Spleen (tissue), 11 donors: ENCODE results near the gene ADGRV1. TPM values are rescaled to one million over a fixed set of nuclear protein-coding genes. Genes with fewer than 3 reads are reported as not detected.

Experiments used
- DNase-seq: peaks from one replicate; pipeline ENCODE4 v3.0.0-alpha.2; 2020
- H3K27ac ChIP-seq, 8 donors: fragments of 200-600 bp; sonication (generic) in 7 of 8; 1 replicate in 4 of 8; 2 replicates in 4 of 8; pipeline versions ENCODE4 v1.5.0 to v1.8.0; 2016 to 2021; ENCODE audit warnings: inconsistent platforms in 4 of 8, mild to moderate bottlenecking in 4 of 8, moderate library complexity in 1 of 8
- H3K27me3 ChIP-seq, 7 donors: fragments of 200-600 bp; sonication (generic) in 6 of 7; replicated peaks in 1 of 7; 1 replicate in 4 of 7; 2 replicates in 3 of 7; pipeline versions ENCODE4 v1.5.0 to v1.8.0; 2016 to 2021; ENCODE audit warnings: inconsistent platforms in 3 of 7, mild to moderate bottlenecking in 1 of 7
- H3K36me3 ChIP-seq, 6 donors: fragments of 200-600 bp; sonication (generic) in 5 of 6; 1 replicate in 4 of 6; 2 replicates in 2 of 6; pipeline versions ENCODE4 v1.5.0 to v1.8.0; 2016 to 2021; ENCODE audit warnings: inconsistent platforms in 2 of 6
- H3K4me1 ChIP-seq, 6 donors: fragments of 200-600 bp; sonication (generic) in 5 of 6; 1 replicate in 3 of 6; 2 replicates in 3 of 6; pipeline versions ENCODE4 v1.5.0 to v1.8.0; 2016 to 2021; ENCODE audit warnings: inconsistent platforms in 3 of 6
- H3K4me3 ChIP-seq, 8 donors: fragments of 200-600 bp; sonication (generic) in 7 of 8; 1 replicate in 4 of 8; 2 replicates in 4 of 8; pipeline versions ENCODE4 v1.5.0 to v1.8.0; 2016 to 2021; ENCODE audit warnings: inconsistent platforms in 4 of 8, mild to moderate bottlenecking in 4 of 8, moderate library complexity in 2 of 8
- H3K9me3 ChIP-seq, 8 donors: fragments of 200-600 bp; sonication (generic) in 7 of 8; 1 replicate in 4 of 8; 2 replicates in 4 of 8; pipeline versions ENCODE4 v1.5.0 to v1.8.0; 2016 to 2021; ENCODE audit warnings: inconsistent platforms in 4 of 8
- POLR2A ChIP-seq, 3 donors: fragments of 450-650 bp; IDR thresholded peaks; one replicate each; pipeline ENCODE4 v1.5.1; 2017; ENCODE audit warnings: antibody characterized with exemption in 3 of 3, mild to moderate bottlenecking in 1 of 3
- POLR2AphosphoS5 ChIP-seq, 3 donors: sonication (generic); formaldehyde crosslinking; IDR thresholded peaks; one replicate each; pipeline ENCODE4 v1.5.1; 2017; ENCODE audit warnings: antibody characterized with exemption in 3 of 3
- WGBS, 5 donors: extraction: QIAGEN DNeasy Blood & Tissue Kit in 3 of 5; methylation state at CpG; one replicate each; pipeline versions ENCODE4 v1.1.5 to v1.1.7; 2013 to 2018; 5-methylcytosine and 5-hydroxymethylcytosine counted together
- intact Hi-C: fragments of 100-400 bp; cut with DNase I; formaldehyde crosslinking; loops from one replicate; pipeline ENCODE4 v1.15.0; 2023; ENCODE audit warnings: low total_unique reads
- polyA plus RNA-seq, 3 donors: library from polyadenylated mRNA; stranded (reverse); fragments of 200-250 nt; gene quantifications; one replicate each; pipeline ENCODE4 v1.2.1, GENCODE V29; 2013
- total RNA-seq, 7 donors: library from RNA; depleted of rRNA in 3 of 7; stranded (reverse); fragments of >200 nt in 3 of 7; fragmentation: NEBNext Ultra II Directional in 4 of 7; extraction: Animal tissue kit (Norgen Biotek cat#: 25700) in 4 of 7; gene quantifications; one replicate each; pipeline versions ENCODE4 v1.1.0 to v1.2.1, GENCODE V29; 2016 to 2021
- TF ChIP-seq, protein P1 (sequence below), 11 experiments: fragments of 200-600 bp in 7 of 11; fragments of 450-650 bp in 4 of 11; sonication (generic) in 4 of 11; IDR thresholded peaks in 8 of 11; conservative IDR thresholded peaks in 3 of 11; 1 replicate in 7 of 11; 2 replicates in 4 of 11; pipeline versions ENCODE4 v1.4.0 to v1.8.0; 2016 to 2021; ENCODE audit warnings: antibody characterized with exemption in 11 of 11, inconsistent platforms in 4 of 11, mild to moderate bottlenecking in 1 of 11
- donor health status: healthy with polysubstance abuse.
- donor health status: DM: no; HTN: no; CAD: no; lungs with moderate emphysema.
- donor health status: DM: no; HTN: no; CAD: no.
- donor health status: Bipolar disorder and iron deficiency.
- donor health status: healthy.
- donor health status: DM: no; HTN: no; CAD: no.
- donor health status: DM: yes; HTN: yes; CAD: no.

ADGRV1 gene
- total and polyA plus RNA-seq, 10 donors = 0.08 to 0.69 (median 0.28) TPM; not detected in 3

DNA sequence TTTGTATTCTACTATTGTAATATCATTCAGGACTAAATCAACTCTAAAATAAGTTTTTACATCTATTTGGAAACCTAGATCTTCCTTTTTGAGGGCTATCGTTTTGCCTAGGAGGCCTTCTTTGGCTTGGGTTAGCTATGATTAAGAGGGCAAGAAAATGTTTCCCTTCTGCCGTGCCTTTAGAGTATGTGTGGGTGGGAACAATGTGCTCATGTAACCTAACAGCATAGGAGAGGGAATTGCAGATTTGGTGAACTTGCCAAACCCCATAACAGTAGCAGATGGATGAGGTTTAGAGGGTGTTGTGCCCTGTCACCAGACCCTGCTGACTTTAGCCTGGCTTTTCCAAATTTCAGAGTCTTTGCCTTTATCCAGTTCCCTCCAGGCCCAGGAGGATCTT lies 339.0 kb downstream of the ADGRV1 start:
- Histone ChIP-seq H3K4me3 (no peak overlapping the region), H3K36me3 (no peaks in the 10 kb centered on the region)

DNA sequence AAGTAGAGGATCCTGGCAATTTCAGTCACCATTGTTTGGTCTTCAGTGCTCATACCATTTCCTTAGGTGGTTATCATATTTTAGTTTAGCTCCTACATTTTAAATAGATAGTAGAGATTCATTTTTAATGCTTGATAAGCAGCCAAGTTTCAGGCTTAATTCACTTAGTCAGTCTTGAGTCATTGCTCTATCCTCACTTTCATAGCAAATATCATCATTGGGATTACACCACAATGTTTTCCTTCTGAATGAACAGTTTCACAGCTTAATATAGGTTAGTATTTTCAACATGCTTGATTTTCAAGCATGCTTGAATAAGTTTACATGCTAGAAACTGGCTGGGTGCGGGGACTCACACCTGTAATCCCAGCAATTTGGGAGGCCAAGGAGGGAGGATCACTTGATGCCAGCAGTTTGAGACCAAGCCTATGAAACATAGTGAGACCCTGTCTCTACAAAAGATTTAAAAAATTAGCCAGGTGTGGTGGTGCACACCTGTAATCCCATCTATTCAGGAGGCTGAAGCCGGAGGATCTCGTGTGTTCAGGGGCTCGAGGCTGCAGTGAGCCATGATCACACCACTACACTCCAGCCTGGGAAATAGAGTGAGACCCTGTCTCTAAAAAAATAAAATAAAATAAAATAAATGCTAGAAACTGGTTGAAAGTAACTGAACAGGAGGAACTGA lies 339.9 kb downstream of the ADGRV1 start:
- H3K4me3 ChIP-seq = no peak overlapping the region
- H3K36me3 ChIP-seq = no peaks in the 10 kb centered on the region
- H3K4me1 ChIP-seq = no peaks in the 10 kb centered on the region
- 90 to 95% (median 93%) methylated on average over 4 of the region's 4 CpGs for WGBS, 5 donors
- DNase-seq = no peak
- no peaks in the 10 kb centered on the region for H3K27me3 ChIP-seq
- no peak for TF ChIP-seq POLR2A (IDR thresholded peaks at IDR 0.05)
- no peak for TF ChIP-seq POLR2AphosphoS5 (IDR thresholded peaks at IDR 0.05)
- TF ChIP-seq, protein P1, sequence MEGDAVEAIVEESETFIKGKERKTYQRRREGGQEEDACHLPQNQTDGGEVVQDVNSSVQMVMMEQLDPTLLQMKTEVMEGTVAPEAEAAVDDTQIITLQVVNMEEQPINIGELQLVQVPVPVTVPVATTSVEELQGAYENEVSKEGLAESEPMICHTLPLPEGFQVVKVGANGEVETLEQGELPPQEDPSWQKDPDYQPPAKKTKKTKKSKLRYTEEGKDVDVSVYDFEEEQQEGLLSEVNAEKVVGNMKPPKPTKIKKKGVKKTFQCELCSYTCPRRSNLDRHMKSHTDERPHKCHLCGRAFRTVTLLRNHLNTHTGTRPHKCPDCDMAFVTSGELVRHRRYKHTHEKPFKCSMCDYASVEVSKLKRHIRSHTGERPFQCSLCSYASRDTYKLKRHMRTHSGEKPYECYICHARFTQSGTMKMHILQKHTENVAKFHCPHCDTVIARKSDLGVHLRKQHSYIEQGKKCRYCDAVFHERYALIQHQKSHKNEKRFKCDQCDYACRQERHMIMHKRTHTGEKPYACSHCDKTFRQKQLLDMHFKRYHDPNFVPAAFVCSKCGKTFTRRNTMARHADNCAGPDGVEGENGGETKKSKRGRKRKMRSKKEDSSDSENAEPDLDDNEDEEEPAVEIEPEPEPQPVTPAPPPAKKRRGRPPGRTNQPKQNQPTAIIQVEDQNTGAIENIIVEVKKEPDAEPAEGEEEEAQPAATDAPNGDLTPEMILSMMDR (IDR thresholded peaks at IDR 0.05 in 8 of 11, conservative IDR thresholded peaks at IDR 0.05 in 3 of 11) = no peak
- intact Hi-C loops = no loop called here
- no peak overlapping the region for H3K27ac ChIP-seq
- no peaks in the 10 kb centered on the region for H3K9me3 ChIP-seq

More for the DNA sequence above, 339.0 kb downstream of the ADGRV1 start:
- Histone ChIP-seq H3K9me3 (no peaks in the 10 kb centered on the region), H3K4me1 (no peaks in the 10 kb centered on the region), H3K27me3 (no peaks in the 10 kb centered on the region), H3K27ac (no peak overlapping the region)
- intact Hi-C loops = no loop called here
- no peak for TF ChIP-seq POLR2A (IDR thresholded peaks at IDR 0.05)
- TF ChIP-seq, protein P1 (IDR thresholded peaks at IDR 0.05 in 8 of 11, conservative IDR thresholded peaks at IDR 0.05 in 3 of 11) = no peak
- TF ChIP-seq POLR2AphosphoS5 (IDR thresholded peaks at IDR 0.05) = no peak
- 80 to 93% (median 87%) methylated on average over 2 of the region's 2 CpGs for WGBS, 5 donors
- no peak for DNase-seq

DNA sequence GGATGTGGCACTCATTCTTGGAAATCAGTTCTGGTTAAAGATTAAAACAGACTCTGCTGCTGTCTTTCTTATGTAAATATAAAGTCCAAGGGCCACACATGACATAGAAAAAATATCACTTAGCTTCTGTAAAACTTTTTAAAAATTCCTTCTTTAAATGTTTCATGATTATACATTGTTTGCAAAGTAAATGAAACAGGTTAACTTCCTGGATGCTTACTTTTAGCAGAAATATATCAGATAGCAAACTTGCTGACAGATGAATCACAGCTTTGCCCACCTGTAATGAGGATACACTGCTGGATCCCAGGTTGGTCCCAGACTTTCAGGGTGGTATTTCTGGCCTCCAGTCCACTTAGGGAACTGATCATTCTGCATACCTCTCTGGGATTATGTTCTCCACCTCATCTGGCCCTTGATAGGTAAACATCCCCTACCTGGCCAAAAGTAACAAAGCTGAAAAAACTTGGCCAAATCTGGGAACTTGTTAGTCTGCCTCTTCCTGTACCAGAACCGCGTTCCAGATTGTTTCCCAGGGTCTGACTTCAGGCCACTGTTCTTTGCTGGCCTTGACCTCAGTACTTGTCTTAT lies 340.5 kb downstream of the ADGRV1 start:
- no peak for DNase-seq
- TF ChIP-seq POLR2AphosphoS5 (IDR thresholded peaks at IDR 0.05) = no peak
- TF ChIP-seq, protein P1 (IDR thresholded peaks at IDR 0.05 in 8 of 11, conservative IDR thresholded peaks at IDR 0.05 in 3 of 11) = no peak
- no peak for TF ChIP-seq POLR2A (IDR thresholded peaks at IDR 0.05)
- intact Hi-C loops = no loop called here
- H3K4me3 ChIP-seq = no peak overlapping the region
- no peaks in the 10 kb centered on the region for H3K36me3 ChIP-seq
- no peak overlapping the region for H3K27ac ChIP-seq
- no peaks in the 10 kb centered on the region for H3K27me3 ChIP-seq
- H3K9me3 ChIP-seq = no peaks in the 10 kb centered on the region
- H3K4me1 ChIP-seq = no peaks in the 10 kb centered on the region
- 79 to 94% (median 86%) methylated on average over 2 of the region's 2 CpGs for WGBS, 5 donors

DNA sequence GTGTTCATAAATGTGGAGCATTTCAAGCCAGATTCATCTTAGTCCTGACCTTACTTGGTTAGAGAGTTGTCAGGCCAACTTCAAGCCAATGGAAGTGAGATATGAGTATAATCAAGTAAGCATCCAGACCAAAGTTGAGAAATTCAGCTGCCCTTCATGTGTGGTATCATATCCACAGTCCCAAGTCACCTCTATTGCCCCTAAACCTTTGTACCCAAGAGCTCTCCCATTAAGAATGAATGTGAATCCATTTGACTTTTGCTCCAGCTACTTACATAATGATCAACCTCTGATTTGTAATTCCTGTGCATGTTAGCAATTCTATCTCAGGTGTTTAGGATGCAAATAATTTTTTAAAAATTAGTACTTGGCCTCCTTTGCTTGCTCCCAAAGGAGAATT lies 342.7 kb downstream of the ADGRV1 start:
- DNase-seq = no peak
- H3K4me3 ChIP-seq = no peak overlapping the region

More for the DNA sequence above, 342.7 kb downstream of the ADGRV1 start:
- intact Hi-C loops = no loop called here
- no peak for TF ChIP-seq POLR2A (IDR thresholded peaks at IDR 0.05)
- no peak for TF ChIP-seq POLR2AphosphoS5 (IDR thresholded peaks at IDR 0.05)
- TF ChIP-seq, protein P1 (IDR thresholded peaks at IDR 0.05 in 8 of 11, conservative IDR thresholded peaks at IDR 0.05 in 3 of 11) = no peak
- Histone ChIP-seq H3K4me1 (no peaks in the 10 kb centered on the region), H3K27ac (no peak overlapping the region), H3K9me3 (no peaks in the 10 kb centered on the region), H3K36me3 (no peaks in the 10 kb centered on the region), H3K27me3 (no peaks in the 10 kb centered on the region)
